Psoas muscle (tissue), 8 donors: Measurements from ENCODE around the gene HSPE1. TPM values are rescaled to one million over a fixed set of nuclear protein-coding genes. Genes with fewer than 3 reads are reported as not detected.
A peak's percentile ranks its signal among the peaks of the same experiment; 100 is the strongest.

Experiments used
- ATAC-seq, 4 donors: fragments of 200-7000 bp; cut with Tn5 transposase; one replicate each; pipeline ENCODE4 v1.9.1; 2020; ENCODE audit warnings: moderate library complexity in 3 of 4, mild to moderate bottlenecking in 2 of 4
- DNase-seq, 2 donors: peaks; one replicate each; pipeline ENCODE4 v3.0.0-alpha.2; 2020
- H3K27ac ChIP-seq: fragments of 200-600 bp; one replicate; pipeline ENCODE4 v1.8.0; 2022
- H3K27me3 ChIP-seq, 3 donors: fragments of 200-600 bp in 1 of 3; one replicate each; pipeline versions ENCODE4 v1.6.1 to v1.8.0; 2013 to 2022; ENCODE audit warnings: low read length in 2 of 3, mild to moderate bottlenecking in 2 of 3, moderate library complexity in 1 of 3; ENCODE audit not compliant: insufficient read depth in 3 of 3
- H3K36me3 ChIP-seq, 2 donors: fragments of 200-600 bp in 1 of 2; one replicate each; pipeline versions ENCODE4 v1.6.1 to v1.8.0; 2013 to 2022; ENCODE audit warnings: low read depth in 1 of 2, mild to moderate bottlenecking in 1 of 2, moderate library complexity in 1 of 2; ENCODE audit not compliant: insufficient read depth in 1 of 2
- H3K4me1 ChIP-seq: fragments of 200-600 bp; one replicate; pipeline ENCODE4 v1.8.0; 2022
- H3K4me3 ChIP-seq: fragments of 200-600 bp; one replicate; pipeline ENCODE4 v1.8.0; 2022; ENCODE audit warnings: mild to moderate bottlenecking
- H3K9me3 ChIP-seq: fragments of 200-600 bp; one replicate; pipeline ENCODE4 v1.8.0; 2022
- WGBS, 3 donors: extraction: QIAGEN DNeasy Blood & Tissue Kit; methylation state at CpG; one replicate each; pipeline versions ENCODE4 v1.1.6 to v1.1.7; 2013; 5-methylcytosine and 5-hydroxymethylcytosine counted together
- intact Hi-C, 2 donors: fragments of 100-400 bp; cut with DNase I; formaldehyde crosslinking; loops; one replicate each; pipeline versions ENCODE4 v1.11.0 to v1.14.2; 2022
- polyA plus RNA-seq, 3 donors: library from polyadenylated mRNA; stranded (reverse); fragments of 200-250 nt; gene quantifications; one replicate each; pipeline ENCODE4 v1.2.3, GENCODE V29; 2013
- total RNA-seq, 4 donors: library from RNA; stranded (reverse); fragmentation: NEBNext Ultra II Directional in 2 of 4; extraction: Animal tissue kit (Norgen Biotek cat#: 25700) in 2 of 4; gene quantifications; one replicate each; pipeline versions ENCODE4 v1.2.1 to v1.2.4, GENCODE V29; 2021 to 2023
- TF ChIP-seq, protein P1 (sequence below): fragments of 200-600 bp; IDR thresholded peaks from one replicate; pipeline ENCODE4 v1.8.0; 2022; ENCODE audit warnings: antibody characterized with exemption
- donor health status: healthy with polysubstance abuse.
- donor health status: DM: no; HTN: no; CAD: no; lungs with moderate emphysema.
- donor health status: Bipolar disorder and iron deficiency.
- donor health status: healthy.
- donor health status: DM: yes; HTN: yes; CAD: no.
- donor health status: DM: no; HTN: no; CAD: no.
- donor health status: DM: no; HTN: no; CAD: no.
- donor health status: DM: yes; HTN: yes; CAD: no.

The HSPE1 gene
- total and polyA plus RNA-seq, 7 donors = 87.4 to 304 (median 120) TPM

DNA sequence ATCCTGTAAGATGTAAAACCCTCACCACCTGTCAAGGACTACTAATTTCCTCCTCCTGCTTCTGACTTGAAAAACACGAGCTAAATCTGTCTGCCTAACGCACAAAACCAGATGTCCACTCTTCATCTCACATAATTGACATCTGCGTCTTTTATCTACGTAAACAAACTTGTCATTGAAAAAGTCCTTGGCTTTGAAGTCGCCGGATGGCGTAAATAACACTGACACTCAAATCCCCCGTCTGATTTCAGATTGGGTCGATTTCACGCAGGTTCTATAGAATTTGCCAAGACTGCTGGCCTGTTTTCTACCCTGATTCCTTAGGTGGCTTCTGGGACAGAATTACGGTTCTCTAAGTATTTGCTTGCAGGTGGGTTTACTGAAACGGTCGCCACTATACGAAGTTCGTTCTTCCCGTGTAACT, 15.1 kb downstream of the HSPE1 start:
- Histone ChIP-seq H3K27me3 (no peaks in the 10 kb centered on the region), H3K4me1 (peaks cover 33% of the 10 kb centered on the region), H3K36me3 (no peaks in the 10 kb centered on the region), H3K27ac (peak overlapping the region; percentile 93), H3K4me3 (peak overlapping the region; percentile 87), H3K9me3 (no peaks in the 10 kb centered on the region)
- DNase-seq (no peak), ATAC-seq (peak; percentile 18 to 52 (median 32))
- WGBS, 3 donors = 0% methylated on average over 16 of the region's 16 CpGs
- TF ChIP-seq, protein P1, sequence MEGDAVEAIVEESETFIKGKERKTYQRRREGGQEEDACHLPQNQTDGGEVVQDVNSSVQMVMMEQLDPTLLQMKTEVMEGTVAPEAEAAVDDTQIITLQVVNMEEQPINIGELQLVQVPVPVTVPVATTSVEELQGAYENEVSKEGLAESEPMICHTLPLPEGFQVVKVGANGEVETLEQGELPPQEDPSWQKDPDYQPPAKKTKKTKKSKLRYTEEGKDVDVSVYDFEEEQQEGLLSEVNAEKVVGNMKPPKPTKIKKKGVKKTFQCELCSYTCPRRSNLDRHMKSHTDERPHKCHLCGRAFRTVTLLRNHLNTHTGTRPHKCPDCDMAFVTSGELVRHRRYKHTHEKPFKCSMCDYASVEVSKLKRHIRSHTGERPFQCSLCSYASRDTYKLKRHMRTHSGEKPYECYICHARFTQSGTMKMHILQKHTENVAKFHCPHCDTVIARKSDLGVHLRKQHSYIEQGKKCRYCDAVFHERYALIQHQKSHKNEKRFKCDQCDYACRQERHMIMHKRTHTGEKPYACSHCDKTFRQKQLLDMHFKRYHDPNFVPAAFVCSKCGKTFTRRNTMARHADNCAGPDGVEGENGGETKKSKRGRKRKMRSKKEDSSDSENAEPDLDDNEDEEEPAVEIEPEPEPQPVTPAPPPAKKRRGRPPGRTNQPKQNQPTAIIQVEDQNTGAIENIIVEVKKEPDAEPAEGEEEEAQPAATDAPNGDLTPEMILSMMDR = no peak
- intact Hi-C loops = loop anchor here in 1 of 2 donors (2.0 kb wide), 1 partner anchor 15 kb away; the partner anchor contains the start of gene HSPE1

DNA sequence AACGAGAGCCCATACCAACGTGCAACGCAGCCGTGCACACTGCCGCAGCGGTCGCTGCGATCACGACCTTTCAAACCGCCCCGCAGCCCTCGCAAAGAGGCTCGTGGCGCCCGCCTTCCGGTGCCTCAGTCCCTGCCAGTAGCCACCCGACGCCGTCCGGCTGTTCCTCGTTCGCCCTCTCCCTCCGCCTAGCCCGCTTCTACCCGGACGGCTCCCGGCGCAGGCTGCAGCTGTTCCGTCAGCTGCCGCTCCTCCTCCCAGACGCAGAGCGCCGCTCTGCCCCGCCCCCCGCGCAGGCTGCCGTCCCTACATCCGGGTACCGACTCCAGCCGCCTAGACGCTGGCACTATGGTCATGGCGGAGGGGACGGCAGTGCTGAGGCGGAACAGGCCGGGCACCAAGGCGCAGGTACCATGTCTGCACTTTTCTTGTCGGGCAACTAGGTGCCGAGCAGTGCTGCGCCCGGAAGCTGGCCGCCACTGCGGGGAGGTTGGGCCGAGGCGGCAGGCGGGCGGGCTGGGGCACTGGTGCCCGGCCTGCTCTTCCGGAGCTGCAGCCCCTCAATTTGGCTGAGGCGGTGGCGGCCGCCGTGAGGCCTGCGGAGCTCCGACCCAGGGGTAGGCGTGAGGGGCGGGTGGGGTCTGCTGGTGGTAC, 15.7 kb downstream of the HSPE1 start, which contains the start of gene MOB4:
TSS of gene MOB4 (plus strand) at position 328 of the 654 bp plus-strand sequence. CDS start at position 349, 21 bp downstream.
- ATAC-seq (peak; percentile 97 to 98 (median 98)), DNase-seq (peak; percentile 95 to 98)
- Histone ChIP-seq H3K4me1 (peaks cover 33% of the 10 kb centered on the region), H3K27me3 (no peaks in the 10 kb centered on the region), H3K27ac (peak within 1 kb of the TSS; percentile 93), H3K4me3 (peak within 1 kb of the TSS; percentile 87), H3K36me3 (no peaks in the 10 kb centered on the region), H3K9me3 (no peaks in the 10 kb centered on the region)
- 0 to 1% (median 1%) methylated on average over 54 to 66 of the region's 66 CpGs for WGBS, 3 donors
- intact Hi-C loops = loop anchor here in 1 of 2 donors (2.0 kb wide), 1 partner anchor 15 kb away; the partner anchor contains the start of gene HSPE1
- TF ChIP-seq, protein P1 = no peak

DNA sequence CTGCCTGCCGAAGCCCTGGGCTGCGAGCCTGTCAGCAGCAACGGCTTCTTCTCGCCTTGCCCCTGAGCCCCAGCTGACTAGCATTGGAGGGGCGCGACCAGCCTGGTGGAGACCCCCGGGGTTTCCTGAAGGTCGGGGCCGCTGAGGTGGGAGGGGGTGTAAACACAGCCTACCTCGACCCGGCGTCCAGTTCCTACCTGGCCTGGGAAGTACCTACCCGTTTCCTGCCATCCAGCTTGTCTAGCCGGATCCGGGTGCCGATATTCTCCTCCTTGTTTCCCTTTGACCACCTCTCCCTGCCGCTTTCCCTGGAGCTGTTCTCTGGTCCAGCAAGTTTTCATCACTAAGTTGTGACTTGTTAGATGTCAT, 16.2 kb downstream of the HSPE1 start:
- WGBS, 3 donors = 0 to 1% (median 1%) methylated on average over 13 to 17 of the region's 17 CpGs
- Histone ChIP-seq H3K27me3 (no peaks in the 10 kb centered on the region), H3K4me3 (peak overlapping the region; percentile 87), H3K36me3 (no peaks in the 10 kb centered on the region), H3K9me3 (no peaks in the 10 kb centered on the region), H3K27ac (peak overlapping the region; percentile 93), H3K4me1 (peaks cover 33% of the 10 kb centered on the region)
- TF ChIP-seq, protein P1 = no peak
- no peak for DNase-seq
- peak in 3 of 4 donors; percentile 10 to 40 (median 26) for ATAC-seq
- intact Hi-C loops = no loop called here

DNA sequence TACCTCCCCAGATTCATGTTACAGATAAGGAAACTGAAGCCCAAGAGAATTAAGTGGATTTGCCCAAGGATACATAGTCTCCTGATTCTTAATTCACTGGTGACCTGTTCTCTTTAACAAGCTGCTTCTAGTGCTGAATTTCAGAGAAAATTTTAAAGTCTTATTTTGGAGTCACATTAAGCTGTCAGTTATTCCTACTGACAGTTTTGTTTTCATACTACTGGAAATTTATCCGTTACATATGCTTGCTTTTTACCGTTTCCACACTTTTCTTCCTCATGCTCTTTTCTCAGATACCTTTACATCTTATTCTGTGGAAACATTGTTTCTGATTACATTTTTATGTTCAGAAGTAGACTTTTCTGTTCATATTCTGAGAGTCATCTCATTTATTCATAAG, 17.0 kb downstream of the HSPE1 start:
- 21 to 43% (median 40%) methylated on average over 2 of the region's 2 CpGs for WGBS, 3 donors
- Histone ChIP-seq H3K36me3 (no peaks in the 10 kb centered on the region), H3K4me1 (peaks cover 33% of the 10 kb centered on the region), H3K9me3 (no peaks in the 10 kb centered on the region), H3K27me3 (no peaks in the 10 kb centered on the region), H3K4me3 (peak overlapping the region; percentile 87), H3K27ac (peak overlapping the region; percentile 93)
- ATAC-seq (no peak), DNase-seq (no peak)
- intact Hi-C loops = no loop called here
- TF ChIP-seq, protein P1 = no peak
